ENCODE results near the gene SIRT4. TPM values are rescaled to one million over a fixed set of nuclear protein-coding genes. Genes with fewer than 3 reads are reported as not detected.
A peak's percentile ranks its signal among the peaks of the same experiment; 100 is the strongest.

The SIRT4 gene
- total and polyA plus RNA-seq, 10 of the 15 experiments (the other 5 are each of a cell fraction or from before 2014, with no cell fraction given): 0.19 to 0.98 (median 0.44) TPM

DNA sequence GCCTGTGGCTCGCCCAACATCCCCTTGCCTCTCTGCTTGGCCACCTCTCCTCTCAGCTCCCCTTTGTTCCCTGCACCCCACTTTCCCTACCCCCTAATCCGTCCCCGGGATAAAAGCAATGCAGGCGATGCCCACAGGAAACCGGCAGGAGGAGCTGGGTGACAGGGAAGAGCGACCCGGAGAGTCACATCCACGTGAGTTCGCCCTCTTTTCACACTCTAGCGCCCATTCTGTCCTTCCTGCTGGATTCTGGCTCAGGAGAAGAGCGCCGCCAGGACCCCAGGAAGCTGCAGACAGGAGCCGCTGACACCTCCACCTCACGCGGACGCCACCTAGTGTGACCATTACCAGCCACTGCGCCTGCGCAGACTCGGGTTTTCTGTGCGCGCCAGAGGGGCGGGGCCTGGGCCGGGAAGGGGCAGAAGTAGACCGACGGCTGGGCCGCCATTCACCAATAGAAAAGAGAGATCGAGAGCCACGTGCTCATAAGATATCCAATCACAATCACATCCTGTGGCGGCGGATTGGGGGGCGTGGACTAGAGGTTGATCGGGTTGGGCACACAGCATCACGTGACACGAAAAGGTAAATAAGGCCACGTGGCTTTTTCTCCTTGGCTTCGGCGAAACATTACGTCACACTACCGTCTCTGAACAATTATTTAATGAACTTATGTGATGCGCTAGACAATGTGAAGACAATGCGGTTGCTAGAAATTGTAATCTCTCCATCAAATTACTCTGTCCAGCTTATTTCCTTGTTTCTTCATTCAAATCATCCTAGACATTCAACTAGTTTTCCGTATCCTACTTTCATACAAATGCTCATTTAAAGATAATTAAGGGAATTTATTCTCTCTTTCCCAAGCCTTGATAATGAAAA is 15.3 kb downstream of the SIRT4 start (continued):
- TF ChIP-seq, protein P1, sequence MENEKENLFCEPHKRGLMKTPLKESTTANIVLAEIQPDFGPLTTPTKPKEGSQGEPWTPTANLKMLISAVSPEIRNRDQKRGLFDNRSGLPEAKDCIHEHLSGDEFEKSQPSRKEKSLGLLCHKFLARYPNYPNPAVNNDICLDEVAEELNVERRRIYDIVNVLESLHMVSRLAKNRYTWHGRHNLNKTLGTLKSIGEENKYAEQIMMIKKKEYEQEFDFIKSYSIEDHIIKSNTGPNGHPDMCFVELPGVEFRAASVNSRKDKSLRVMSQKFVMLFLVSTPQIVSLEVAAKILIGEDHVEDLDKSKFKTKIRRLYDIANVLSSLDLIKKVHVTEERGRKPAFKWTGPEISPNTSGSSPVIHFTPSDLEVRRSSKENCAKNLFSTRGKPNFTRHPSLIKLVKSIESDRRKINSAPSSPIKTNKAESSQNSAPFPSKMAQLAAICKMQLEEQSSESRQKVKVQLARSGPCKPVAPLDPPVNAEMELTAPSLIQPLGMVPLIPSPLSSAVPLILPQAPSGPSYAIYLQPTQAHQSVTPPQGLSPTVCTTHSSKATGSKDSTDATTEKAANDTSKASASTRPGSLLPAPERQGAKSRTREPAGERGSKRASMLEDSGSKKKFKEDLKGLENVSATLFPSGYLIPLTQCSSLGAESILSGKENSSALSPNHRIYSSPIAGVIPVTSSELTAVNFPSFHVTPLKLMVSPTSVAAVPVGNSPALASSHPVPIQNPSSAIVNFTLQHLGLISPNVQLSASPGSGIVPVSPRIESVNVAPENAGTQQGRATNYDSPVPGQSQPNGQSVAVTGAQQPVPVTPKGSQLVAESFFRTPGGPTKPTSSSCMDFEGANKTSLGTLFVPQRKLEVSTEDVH (IDR thresholded peaks at IDR 0.05; ENCODE audit: low read depth, partially characterized antibody): no peak
- TF ChIP-seq ZSCAN29 (IDR thresholded peaks at IDR 0.05) (no peak), WRNIP1 (IDR thresholded peaks at IDR 0.05; ENCODE audit: borderline replicate concordance, low read depth, low read length) (no peak), TAF1 (IDR thresholded peaks at IDR 0.05; ENCODE audit: borderline replicate concordance, low read depth, low read length) (peak; percentile 95), SUZ12 (IDR thresholded peaks at IDR 0.05; ENCODE audit: unreplicated experiment) (no peak), EZH2 (IDR thresholded peaks at IDR 0.05; ENCODE audit: borderline replicate concordance, control insufficient read depth, low read depth, low read length) (no peak), SREBF2 (IDR thresholded peaks at IDR 0.05; ENCODE audit: low read length) (no peak), CREB1 (IDR thresholded peaks at IDR 0.05; ENCODE audit: low read depth) (peak; percentile 77)

Data from GM12878 (cell line).